Neural progenitor cell (in vitro differentiated cells): Measurements from ENCODE around the gene IL16. TPM values are rescaled to one million over a fixed set of nuclear protein-coding genes. Genes with fewer than 3 reads are reported as not detected.

Experiments used
- DNase-seq: peaks from one replicate; pipeline ENCODE4 v3.0.0-alpha.2; 2016; ENCODE audit warnings: low spot score
- H2AFZ ChIP-seq: fragments of 200-600 bp; sonication (generic); replicated peaks from 2 replicates; pipeline ENCODE4 v1.6.1; 2016; ENCODE audit warnings: antibody characterized with exemption
- H3F3A ChIP-seq: fragments of 200-600 bp; sonication (generic); 2 replicates; pipeline ENCODE4 v1.6.1; 2016; ENCODE audit warnings: antibody characterized with exemption, low read depth
- H3K27ac ChIP-seq: fragments of 200-600 bp; sonication (generic); 2 replicates; pipeline ENCODE4 v1.5.1; 2016; ENCODE audit warnings: mild to moderate bottlenecking
- H3K27me3 ChIP-seq: fragments of 200-600 bp; sonication (generic); 2 replicates; pipeline ENCODE4 v1.6.1; 2016; ENCODE audit warnings: mild to moderate bottlenecking, moderate library complexity
- H3K36me3 ChIP-seq: fragments of 200-600 bp; sonication (generic); 2 replicates; pipeline ENCODE4 v1.5.1; 2016
- H3K4me1 ChIP-seq: fragments of 200-600 bp; sonication (generic); 2 replicates; pipeline ENCODE4 v1.6.1; 2016; ENCODE audit warnings: mixed run types
- H3K4me2 ChIP-seq: fragments of 200-600 bp; sonication (generic); 2 replicates; pipeline ENCODE4 v1.6.1; 2016
- H3K4me3 ChIP-seq: fragments of 200-600 bp; sonication (generic); 2 replicates; pipeline ENCODE4 v1.5.1; 2016
- H3K79me2 ChIP-seq: fragments of 200-600 bp; sonication (generic); 2 replicates; pipeline ENCODE4 v1.6.1; 2016; ENCODE audit warnings: low read depth
- H3K9ac ChIP-seq: fragments of 200-600 bp; sonication (generic); 2 replicates; pipeline ENCODE4 v1.6.1; 2016
- H3K9me3 ChIP-seq: fragments of 200-600 bp; sonication (generic); 2 replicates; pipeline ENCODE4 v1.5.1; 2016; ENCODE audit warnings: low read depth
- H4K20me1 ChIP-seq: fragments of 200-600 bp; sonication (generic); 2 replicates; pipeline ENCODE4 v1.6.1; 2016; ENCODE audit warnings: low read depth
- H3K27ac Mint-ChIP-seq: 3 replicates; pipeline ENCODE4 v1.8.0; 2021; ENCODE audit warnings: mixed read lengths
- H3K27me3 Mint-ChIP-seq: 2 replicates; pipeline ENCODE4 v1.8.0; 2022; ENCODE audit warnings: low read depth, mild to moderate bottlenecking, inconsistent platforms, moderate library complexity, mixed read lengths; ENCODE audit not compliant: insufficient read depth
- H3K36me3 Mint-ChIP-seq: 3 replicates; pipeline ENCODE4 v1.8.0; 2021; ENCODE audit warnings: mixed read lengths
- H3K4me1 Mint-ChIP-seq: 3 replicates; pipeline ENCODE4 v1.8.0; 2021; ENCODE audit warnings: mixed read lengths
- H3K4me3 Mint-ChIP-seq: 3 replicates; pipeline ENCODE4 v1.8.0; 2021; ENCODE audit warnings: mild to moderate bottlenecking, moderate library complexity, mixed read lengths
- H3K9me3 Mint-ChIP-seq: 3 replicates; pipeline ENCODE4 v1.8.0; 2020; ENCODE audit warnings: mixed read lengths
- CTCF ChIP-seq: fragments of 200-600 bp; sonication (generic); IDR thresholded peaks from 2 replicates; pipeline ENCODE4 v1.5.1; 2017; ENCODE audit warnings: antibody characterized with exemption, mild to moderate bottlenecking
- EZH2 ChIP-seq: fragments of 200-600 bp; sonication (generic); IDR thresholded peaks from 2 replicates; pipeline ENCODE4 v1.6.1; 2017; ENCODE audit warnings: antibody characterized with exemption, mild to moderate bottlenecking, moderate library complexity
- EZH2phosphoT487 ChIP-seq: fragments of 200-600 bp; sonication (generic); IDR thresholded peaks from 2 replicates; pipeline ENCODE4 v1.6.1; 2017; ENCODE audit warnings: antibody characterized with exemption
- total RNA-seq: library from RNA; depleted of rRNA; stranded (reverse); fragments of >200 nt; gene quantifications from 2 replicates; pipeline ENCODE4 v1.2.3, GENCODE V29; 2015; ENCODE audit warnings: low replicate concordance

IL16 gene
- total RNA-seq, 1 donor from 2014 or later, result not detected

DNA sequence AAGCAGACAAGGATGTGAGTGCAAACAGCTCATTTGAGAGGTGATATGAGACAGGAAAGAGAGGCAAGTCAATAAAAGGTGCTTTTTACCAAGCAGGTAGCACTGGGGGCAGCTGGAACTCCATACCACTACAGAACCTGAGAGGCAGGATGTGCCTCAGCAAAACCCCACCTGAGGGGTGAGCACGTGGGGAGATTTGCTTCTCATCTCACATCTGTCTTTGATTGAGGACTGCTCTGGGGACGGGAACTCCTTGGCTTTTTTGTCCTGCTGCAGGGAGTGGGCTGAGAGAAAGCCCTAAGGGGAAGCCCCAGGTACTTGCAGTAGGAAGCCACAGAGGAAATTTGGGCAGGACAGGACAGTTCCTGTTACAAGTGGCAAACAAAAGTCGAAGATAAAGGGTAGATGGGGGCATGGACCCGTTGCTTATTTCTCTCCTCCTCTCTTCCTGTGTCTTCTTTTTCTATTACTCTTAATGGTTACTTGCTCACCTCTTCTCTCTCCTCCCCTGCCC, 35.5 kb upstream of the IL16 start:
- Histone ChIP-seq H3K9me3 (no peaks in the 10 kb centered on the region), H2AFZ (peak overlapping the region; percentile 15), H4K20me1 (no peaks in the 10 kb centered on the region), H3K27me3 (no peaks in the 10 kb centered on the region), H3K27ac (no peak overlapping the region), H3K4me1 (no peaks in the 10 kb centered on the region), H3K9ac (no peak overlapping the region), H3K4me2 (no peak overlapping the region), H3K79me2 (no peaks in the 10 kb centered on the region), H3F3A (no peaks in the 10 kb centered on the region), H3K4me3 (no peak overlapping the region), H3K36me3 (no peaks in the 10 kb centered on the region)
- DNase-seq, result no peak
- Mint-ChIP-seq H3K4me1 (no peaks in the 10 kb centered on the region), H3K9me3 (no peaks in the 10 kb centered on the region), H3K27me3 (no peaks in the 10 kb centered on the region), H3K27ac (no peak overlapping the region), H3K4me3 (no peak overlapping the region), H3K36me3 (no peaks in the 10 kb centered on the region)
- no peak for TF ChIP-seq EZH2phosphoT487
- TF ChIP-seq CTCF, result no peak
- TF ChIP-seq EZH2, result no peak

DNA sequence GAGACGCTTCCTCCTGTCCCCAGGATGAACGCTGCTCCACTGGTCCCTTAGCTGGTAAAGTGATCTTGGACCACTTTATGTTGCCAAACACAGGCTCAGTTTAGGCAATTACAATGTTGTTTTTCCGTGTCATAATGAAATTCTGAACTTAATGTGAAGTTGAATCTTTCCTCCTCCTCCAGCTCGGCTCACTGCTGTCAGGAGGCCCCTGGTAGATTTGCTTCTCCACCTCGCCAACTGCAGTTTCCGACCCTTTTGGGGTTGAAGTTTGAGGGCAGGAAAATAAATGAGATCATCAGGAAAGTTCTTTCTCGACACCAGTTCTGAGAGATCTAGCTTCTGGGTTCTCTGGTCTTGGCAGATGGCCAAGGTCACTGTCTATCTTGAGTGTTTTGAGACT, 34.8 kb upstream of the IL16 start:
- Histone ChIP-seq H4K20me1 (no peaks in the 10 kb centered on the region), H3K9me3 (no peaks in the 10 kb centered on the region), H3K27me3 (no peaks in the 10 kb centered on the region), H3K4me2 (no peak overlapping the region), H3K4me3 (no peak overlapping the region), H3K27ac (no peak overlapping the region), H3K9ac (no peak overlapping the region), H3F3A (no peaks in the 10 kb centered on the region), H2AFZ (no peak overlapping the region), H3K79me2 (no peaks in the 10 kb centered on the region), H3K4me1 (no peaks in the 10 kb centered on the region), H3K36me3 (no peaks in the 10 kb centered on the region)
- Mint-ChIP-seq H3K4me1 (no peaks in the 10 kb centered on the region), H3K36me3 (no peaks in the 10 kb centered on the region), H3K4me3 (no peak overlapping the region), H3K27ac (no peak overlapping the region), H3K9me3 (no peaks in the 10 kb centered on the region), H3K27me3 (no peaks in the 10 kb centered on the region)
- no peak for DNase-seq
- no peak for TF ChIP-seq EZH2
- TF ChIP-seq CTCF, result no peak
- no peak for TF ChIP-seq EZH2phosphoT487

- H3K4me2 ChIP-seq, result no peak overlapping the region
- H3K27me3 Mint-ChIP-seq, result peaks cover 2% of the 10 kb centered on the region
Observed at GRCh38 chr15:81163961-81164800, 32.5 kb upstream of the IL16 start.

More at GRCh38 chr15:81163961-81164800, 32.5 kb upstream of the IL16 start:
- H3K9me3 ChIP-seq, result no peaks in the 10 kb centered on the region
- TF ChIP-seq EZH2phosphoT487 (no peak), EZH2 (no peak), CTCF (no peak)
- DNase-seq, result peak; percentile 12
- no peaks in the 10 kb centered on the region for H3K4me1 ChIP-seq
- Mint-ChIP-seq H3K27ac (peak overlapping the region; percentile 9), H3K4me3 (no peak overlapping the region), H3K9me3 (peaks cover 8% of the 10 kb centered on the region), H3K4me1 (peaks cover 2% of the 10 kb centered on the region), H3K36me3 (no peaks in the 10 kb centered on the region)
- no peak overlapping the region for H3K4me3 ChIP-seq
- no peak overlapping the region for H2AFZ ChIP-seq
- no peak overlapping the region for H3K9ac ChIP-seq
- H3K79me2 ChIP-seq, result no peaks in the 10 kb centered on the region
- H3K27ac ChIP-seq, result no peak overlapping the region
- no peaks in the 10 kb centered on the region for H3K36me3 ChIP-seq
- no peaks in the 10 kb centered on the region for H3K27me3 ChIP-seq
- no peaks in the 10 kb centered on the region for H4K20me1 ChIP-seq
- peaks cover 1% of the 10 kb centered on the region for H3F3A ChIP-seq
